Colonic mucosa (tissue), 4 donors: Measurements from ENCODE around the gene NR2C1. TPM values are rescaled to one million over a fixed set of nuclear protein-coding genes. Genes with fewer than 3 reads are reported as not detected.

Experiments used
- DNase-seq: peaks from one replicate; pipeline ENCODE4 v3.0.0-alpha.2; 2020
- H3K27ac ChIP-seq: fragments of 200-600 bp; one replicate; pipeline ENCODE4 v1.8.0; 2021
- H3K27me3 ChIP-seq: fragments of 200-600 bp; one replicate; pipeline ENCODE4 v1.8.0; 2021
- H3K36me3 ChIP-seq: fragments of 200-600 bp; one replicate; pipeline ENCODE4 v1.8.0; 2021
- H3K4me1 ChIP-seq: fragments of 200-600 bp; one replicate; pipeline ENCODE4 v1.8.0; 2021; ENCODE audit warnings: mild to moderate bottlenecking
- H3K4me3 ChIP-seq: fragments of 200-600 bp; one replicate; pipeline ENCODE4 v1.8.0; 2021
- H3K9ac ChIP-seq, 2 donors: one replicate each; pipeline ENCODE4 v1.7.0; 2013; ENCODE audit warnings: control low read depth in 2 of 2, low read depth in 2 of 2, low read length in 2 of 2
- H3K9me3 ChIP-seq: fragments of 200-600 bp; one replicate; pipeline ENCODE4 v1.8.0; 2021
- intact Hi-C: fragments of 100-400 bp; cut with DNase I; formaldehyde crosslinking; loops from one replicate; pipeline ENCODE4 v1.14.1; 2022
- total RNA-seq, 2 donors: library from RNA; stranded (reverse); fragmentation: NEBNext Ultra II Directional in 1 of 2; extraction: Animal tissue kit (Norgen Biotek cat#: 25700) in 1 of 2; gene quantifications; one replicate each; pipeline ENCODE4 v1.2.1, GENCODE V29; 2021
- TF ChIP-seq, protein P1 (sequence below): fragments of 200-600 bp; IDR thresholded peaks from one replicate; pipeline ENCODE4 v1.8.0; 2022; ENCODE audit warnings: antibody characterized with exemption, mild to moderate bottlenecking
- donor health status: healthy.
- donor health status: DM: no; HTN: no; CAD: no.
- donor health status: DM: no; HTN: no; CAD: no.

Gene NR2C1
- total RNA-seq, 2 donors from 2014 or later, result 25.7 to 30.0 TPM

DNA sequence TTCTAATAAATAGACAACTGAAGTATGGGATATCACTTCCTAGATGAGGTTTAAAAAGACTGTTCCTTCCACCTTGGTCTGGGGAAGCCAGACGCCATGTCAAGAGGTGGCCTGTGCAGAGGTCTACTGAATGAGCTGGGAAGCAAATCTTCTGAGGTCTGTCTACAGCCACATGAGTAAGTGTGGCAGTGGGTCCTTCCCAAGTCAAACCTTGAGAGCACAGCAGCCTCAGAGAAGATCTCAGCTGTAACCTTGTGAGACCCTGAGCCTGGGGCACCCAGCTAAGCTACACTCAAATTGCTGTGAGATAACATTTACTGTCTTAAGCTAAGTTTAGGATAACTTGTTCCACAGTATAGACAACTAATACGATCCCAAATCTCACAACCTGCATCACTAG, 90.1 kb downstream of the NR2C1 start:
- intact Hi-C loops, result no loop called here
- no peaks in the 10 kb centered on the region for H3K36me3 ChIP-seq
- no peaks in the 10 kb centered on the region for H3K27me3 ChIP-seq
- H3K4me3 ChIP-seq, result no peak overlapping the region
- H3K9me3 ChIP-seq, result no peaks in the 10 kb centered on the region
- no peak overlapping the region for H3K9ac ChIP-seq
- H3K27ac ChIP-seq, result no peak overlapping the region
- no peaks in the 10 kb centered on the region for H3K4me1 ChIP-seq
- DNase-seq, result no peak
- TF ChIP-seq, protein P1, sequence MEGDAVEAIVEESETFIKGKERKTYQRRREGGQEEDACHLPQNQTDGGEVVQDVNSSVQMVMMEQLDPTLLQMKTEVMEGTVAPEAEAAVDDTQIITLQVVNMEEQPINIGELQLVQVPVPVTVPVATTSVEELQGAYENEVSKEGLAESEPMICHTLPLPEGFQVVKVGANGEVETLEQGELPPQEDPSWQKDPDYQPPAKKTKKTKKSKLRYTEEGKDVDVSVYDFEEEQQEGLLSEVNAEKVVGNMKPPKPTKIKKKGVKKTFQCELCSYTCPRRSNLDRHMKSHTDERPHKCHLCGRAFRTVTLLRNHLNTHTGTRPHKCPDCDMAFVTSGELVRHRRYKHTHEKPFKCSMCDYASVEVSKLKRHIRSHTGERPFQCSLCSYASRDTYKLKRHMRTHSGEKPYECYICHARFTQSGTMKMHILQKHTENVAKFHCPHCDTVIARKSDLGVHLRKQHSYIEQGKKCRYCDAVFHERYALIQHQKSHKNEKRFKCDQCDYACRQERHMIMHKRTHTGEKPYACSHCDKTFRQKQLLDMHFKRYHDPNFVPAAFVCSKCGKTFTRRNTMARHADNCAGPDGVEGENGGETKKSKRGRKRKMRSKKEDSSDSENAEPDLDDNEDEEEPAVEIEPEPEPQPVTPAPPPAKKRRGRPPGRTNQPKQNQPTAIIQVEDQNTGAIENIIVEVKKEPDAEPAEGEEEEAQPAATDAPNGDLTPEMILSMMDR, result no peak

DNA sequence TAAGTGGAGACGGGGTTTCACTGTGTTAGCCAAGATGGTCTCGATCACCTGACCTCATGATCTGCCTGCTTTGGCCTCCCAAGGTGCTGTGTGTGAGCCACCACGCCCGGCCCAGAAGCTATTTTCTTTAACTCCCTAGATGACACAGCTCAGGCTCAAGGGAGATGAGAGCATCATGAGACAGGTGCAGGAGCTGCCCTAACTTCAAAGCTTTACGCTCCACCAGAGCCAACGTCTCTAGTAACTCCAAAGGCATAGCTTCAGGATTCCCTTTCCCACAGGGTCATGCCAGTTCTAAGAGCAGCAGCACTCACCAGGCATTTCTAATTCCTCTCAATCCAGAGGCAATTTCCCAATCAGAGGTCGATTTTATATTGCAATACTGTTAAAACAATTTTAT, 91.0 kb downstream of the NR2C1 start:
- no peak for DNase-seq
- intact Hi-C loops, result no loop called here
- Histone ChIP-seq H3K9ac (no peak overlapping the region), H3K27ac (no peak overlapping the region), H3K36me3 (no peaks in the 10 kb centered on the region), H3K27me3 (no peaks in the 10 kb centered on the region), H3K4me3 (no peak overlapping the region), H3K4me1 (no peaks in the 10 kb centered on the region), H3K9me3 (no peaks in the 10 kb centered on the region)
- TF ChIP-seq, protein P1, result no peak

DNA sequence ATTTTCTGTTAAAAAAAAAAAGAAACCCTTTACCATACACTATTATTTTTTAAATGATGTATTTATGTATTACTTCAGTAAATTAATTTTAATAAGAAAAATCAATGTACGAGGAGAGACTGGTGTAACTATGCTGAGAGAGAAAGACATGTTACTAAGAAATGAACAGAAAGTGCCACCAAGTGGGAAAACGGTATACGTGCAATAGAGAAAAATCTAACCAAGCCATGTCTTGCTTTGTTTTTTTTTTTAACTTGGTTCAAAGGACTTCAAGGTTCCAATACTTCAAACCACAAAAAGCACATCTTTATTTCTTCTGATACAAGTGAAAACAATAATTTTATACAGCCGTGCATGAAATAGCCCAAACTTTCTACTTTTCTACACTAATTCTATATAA, 92.8 kb downstream of the NR2C1 start:
- DNase-seq, result no peak
- Histone ChIP-seq H3K9me3 (no peaks in the 10 kb centered on the region), H3K36me3 (no peaks in the 10 kb centered on the region), H3K4me1 (no peaks in the 10 kb centered on the region), H3K4me3 (no peak overlapping the region), H3K27me3 (no peaks in the 10 kb centered on the region), H3K9ac (no peak overlapping the region), H3K27ac (no peak overlapping the region)
- intact Hi-C loops, result no loop called here
- TF ChIP-seq, protein P1, result peak; percentile 23

DNA sequence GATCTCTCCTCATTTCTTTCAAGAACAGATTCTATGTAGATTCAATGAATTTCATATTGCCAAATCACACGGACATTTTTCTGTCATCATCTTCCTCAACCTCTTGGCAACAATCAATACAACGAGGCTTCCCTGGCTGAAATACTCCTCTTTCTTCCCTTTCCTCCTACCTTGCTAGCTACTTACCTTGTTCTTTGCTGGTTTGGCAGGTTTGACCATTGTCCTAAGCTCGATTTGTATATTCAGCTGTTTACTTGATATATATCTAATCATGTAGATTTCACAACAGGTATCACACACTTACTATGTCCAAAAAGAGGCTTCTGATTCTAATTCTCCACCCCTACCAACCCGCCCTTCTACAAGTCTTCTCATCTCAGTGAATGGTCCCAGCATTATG, 93.5 kb downstream of the NR2C1 start:
- Histone ChIP-seq H3K9ac (no peak overlapping the region), H3K4me1 (no peaks in the 10 kb centered on the region), H3K4me3 (no peak overlapping the region), H3K36me3 (no peaks in the 10 kb centered on the region), H3K27me3 (no peaks in the 10 kb centered on the region), H3K9me3 (no peaks in the 10 kb centered on the region), H3K27ac (no peak overlapping the region)
- no peak for DNase-seq
- TF ChIP-seq, protein P1, result no peak
- intact Hi-C loops, result no loop called here

DNA sequence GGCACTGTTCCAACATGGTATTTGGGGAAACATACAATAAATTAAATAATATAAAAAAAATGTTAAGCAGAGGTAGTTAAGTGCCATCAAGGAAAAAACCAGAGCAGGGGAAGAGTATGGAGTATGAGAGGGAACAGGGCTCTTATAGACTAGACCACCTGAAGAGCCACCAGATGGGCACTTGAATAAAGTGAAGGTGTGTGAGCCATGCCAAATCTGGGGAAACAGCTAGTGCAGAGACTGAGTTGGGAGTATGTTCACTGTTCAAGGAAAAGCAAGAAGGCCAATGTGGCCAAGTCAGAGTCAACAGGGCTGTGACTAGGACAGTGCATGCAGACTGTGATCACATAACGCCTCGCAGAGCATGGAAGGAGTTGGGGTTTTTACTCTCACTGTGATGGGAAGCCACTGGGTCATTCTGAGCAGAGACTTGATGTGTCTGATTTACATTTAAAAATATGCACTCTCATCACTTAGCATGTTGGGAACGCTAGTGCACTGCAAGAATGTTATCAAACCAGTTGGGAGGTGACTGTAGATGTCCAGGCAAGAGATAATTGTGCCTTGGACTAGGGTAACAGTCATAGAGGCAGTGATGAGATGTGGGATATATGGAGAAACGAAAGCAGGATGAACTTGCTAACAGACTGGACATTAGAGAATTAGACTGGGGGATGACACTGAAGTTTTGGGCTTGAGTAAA, 95.5 kb downstream of the NR2C1 start:
- Histone ChIP-seq H3K4me1 (no peaks in the 10 kb centered on the region), H3K27me3 (no peaks in the 10 kb centered on the region), H3K9ac (no peak overlapping the region), H3K36me3 (no peaks in the 10 kb centered on the region), H3K4me3 (no peak overlapping the region), H3K9me3 (no peaks in the 10 kb centered on the region), H3K27ac (no peak overlapping the region)
- DNase-seq, result no peak
- intact Hi-C loops, result no loop called here
- TF ChIP-seq, protein P1, result no peak
